Liver (tissue), 9 donors: Measurements from ENCODE around the gene CDH4. TPM values are rescaled to one million over a fixed set of nuclear protein-coding genes. Genes with fewer than 3 reads are reported as not detected.

Source experiments
- DNase-seq: peaks from one replicate; pipeline ENCODE4 v3.0.0-alpha.2; 2017; ENCODE audit warnings: low spot score
- H3K27ac ChIP-seq, 2 donors: one replicate each; pipeline ENCODE4 v1.7.0; 2013; ENCODE audit warnings: inconsistent platforms in 2 of 2, low read length in 2 of 2, control low read depth in 1 of 2, low read depth in 1 of 2, mild to moderate bottlenecking in 1 of 2
- H3K27me3 ChIP-seq, 4 donors: one replicate each; pipeline versions ENCODE4 v1.6.1 to v1.7.0; 2013; ENCODE audit warnings: low read length in 3 of 4, inconsistent platforms in 1 of 4, mild to moderate bottlenecking in 1 of 4, moderate library complexity in 1 of 4; ENCODE audit not compliant: control insufficient read depth in 4 of 4, insufficient read depth in 4 of 4
- H3K36me3 ChIP-seq, 4 donors: one replicate each; pipeline versions ENCODE4 v1.6.1 to v1.7.0; 2013; ENCODE audit warnings: low read length in 3 of 4, mild to moderate bottlenecking in 3 of 4, low read depth in 1 of 4, moderate library complexity in 1 of 4; ENCODE audit not compliant: control insufficient read depth in 4 of 4, insufficient read depth in 3 of 4
- H3K4me1 ChIP-seq, 4 donors: one replicate each; pipeline versions ENCODE4 v1.6.1 to v1.7.0; 2013; ENCODE audit warnings: low read length in 3 of 4, mild to moderate bottlenecking in 3 of 4, moderate library complexity in 1 of 4; ENCODE audit not compliant: control insufficient read depth in 4 of 4, insufficient read depth in 4 of 4
- H3K4me3 ChIP-seq, 3 donors: one replicate each; pipeline versions ENCODE4 v1.6.1 to v1.7.0; 2013; ENCODE audit warnings: low read length in 3 of 3, control low read depth in 1 of 3, low read depth in 1 of 3, mild to moderate bottlenecking in 1 of 3
- H3K9ac ChIP-seq, 2 donors: one replicate each; pipeline ENCODE4 v1.7.0; 2013; ENCODE audit warnings: low read length in 2 of 2, mild to moderate bottlenecking in 2 of 2, moderate library complexity in 2 of 2, control low read depth in 1 of 2, low read depth in 1 of 2
- H3K9me3 ChIP-seq, 4 donors: one replicate each; pipeline versions ENCODE4 v1.6.1 to v1.7.0; 2013; ENCODE audit warnings: low read length in 3 of 4; ENCODE audit not compliant: control insufficient read depth in 4 of 4
- EGR1 ChIP-seq, 2 donors: IDR thresholded peaks; 2 replicates each; pipeline ENCODE4 v1.6.1; 2016 to 2018; ENCODE audit warnings: antibody characterized with exemption in 2 of 2, low read depth in 2 of 2
- FOXA1 ChIP-seq: IDR thresholded peaks from 2 replicates; pipeline ENCODE4 v1.6.1; 2016; ENCODE audit warnings: antibody characterized with exemption
- FOXA2 ChIP-seq: IDR thresholded peaks from 2 replicates; pipeline ENCODE4 v1.6.1; 2016; ENCODE audit warnings: antibody characterized with exemption
- GABPA ChIP-seq, 2 donors: IDR thresholded peaks in 1 of 2; conservative IDR thresholded peaks in 1 of 2; 2 replicates each; pipeline ENCODE4 v1.6.1; 2016; ENCODE audit warnings: antibody characterized with exemption in 2 of 2, mild to moderate bottlenecking in 1 of 2, moderate library complexity in 1 of 2
- JUND ChIP-seq, 2 donors: IDR thresholded peaks; 2 replicates each; pipeline ENCODE4 v1.6.1; 2016; ENCODE audit warnings: antibody characterized with exemption in 2 of 2
- NR2F2 ChIP-seq: IDR thresholded peaks from 2 replicates; pipeline ENCODE4 v1.6.1; 2016; ENCODE audit warnings: antibody characterized with exemption
- RAD21 ChIP-seq, 2 donors: IDR thresholded peaks; 2 replicates each; pipeline ENCODE4 v1.6.1; 2016; ENCODE audit warnings: antibody characterized with exemption in 2 of 2, mild to moderate bottlenecking in 2 of 2
- RXRA ChIP-seq, 2 donors: IDR thresholded peaks; 2 replicates each; pipeline ENCODE4 v1.6.1; 2017 to 2018; ENCODE audit warnings: antibody characterized with exemption in 2 of 2, mild to moderate bottlenecking in 1 of 2
- SP1 ChIP-seq: IDR thresholded peaks from 2 replicates; pipeline ENCODE4 v1.6.1; 2018; ENCODE audit warnings: antibody characterized with exemption, mild to moderate bottlenecking
- TAF1 ChIP-seq: conservative IDR thresholded peaks from 2 replicates; pipeline ENCODE4 v1.6.1; 2016; ENCODE audit warnings: antibody characterized with exemption, mild to moderate bottlenecking
- YY1 ChIP-seq: IDR thresholded peaks from 2 replicates; pipeline ENCODE4 v1.6.1; 2016; ENCODE audit warnings: antibody characterized with exemption, mild to moderate bottlenecking
- WGBS: extraction: QIAGEN DNeasy Blood & Tissue Kit; methylation state at CpG from one replicate; pipeline ENCODE4 v1.1.7; 2013; 5-methylcytosine and 5-hydroxymethylcytosine counted together
- polyA plus RNA-seq, 2 donors: library from polyadenylated mRNA; stranded (reverse) in 1 of 2; unstranded in 1 of 2; fragments of 200-250 nt in 1 of 2; fragments of >200 nt in 1 of 2; fragmentation: Nextera tagmentation in 1 of 2; extraction: Ambion mirVana in 1 of 2; gene quantifications; one replicate each; pipeline versions ENCODE4 v1.2.1 to v1.2.3, GENCODE V29; 2013 to 2015
- total RNA-seq, 2 donors: library from RNA; depleted of rRNA; stranded (reverse); fragments of >200 nt; gene quantifications; one replicate each; pipeline ENCODE4 v1.2.3, GENCODE V29; 2014
- TF ChIP-seq, protein P1 (sequence below): IDR thresholded peaks from 2 replicates; pipeline ENCODE4 v1.6.1; 2016; ENCODE audit warnings: antibody characterized with exemption
- TF ChIP-seq, protein P2 (sequence below): IDR thresholded peaks from 2 replicates; pipeline ENCODE4 v1.6.1; 2016; ENCODE audit warnings: antibody characterized with exemption, mild to moderate bottlenecking
- donor health status: healthy.
- donor health status: healthy.
- donor health status: healthy.
- donor health status: healthy.
- donor health status: healthy.

Gene CDH4
- total and polyA plus RNA-seq, 4 donors: 0.03 to 0.25 (median 0.19) TPM; not detected in 1

DNA sequence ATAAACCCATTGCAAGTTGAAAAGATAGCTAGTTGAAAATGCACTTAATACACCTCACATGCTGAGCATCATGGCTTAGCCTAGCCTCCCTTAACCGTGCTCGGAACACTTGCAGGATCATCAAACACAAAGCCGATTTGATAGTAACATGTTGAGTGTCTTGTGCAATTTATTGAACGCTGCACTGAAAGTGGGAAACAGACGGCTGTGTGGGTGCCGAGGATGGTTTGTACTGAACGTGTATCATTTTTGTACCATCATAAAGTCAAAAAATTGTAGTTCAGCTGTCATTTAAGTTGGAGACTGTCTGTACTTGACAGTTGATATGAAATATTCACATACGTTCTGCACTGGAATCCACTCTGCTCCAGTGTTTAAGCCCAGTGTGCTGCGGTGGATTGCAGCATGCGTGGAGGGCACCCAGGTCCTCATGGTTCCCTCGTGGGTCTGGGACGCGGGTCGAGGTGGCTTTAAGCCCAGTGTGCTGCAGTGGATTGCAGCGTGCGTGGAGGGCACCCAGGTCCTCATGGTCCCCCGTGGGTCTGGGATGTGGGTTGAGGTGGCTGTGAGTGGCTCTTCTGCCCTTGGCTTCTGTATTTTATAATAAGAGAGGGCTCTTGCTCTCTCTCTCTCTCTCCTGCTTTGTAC lies 77.0 kb downstream of the CDH4 start:
- H3K9ac ChIP-seq: no peak overlapping the region
- WGBS: 76% methylated on average over 17 of the region's 17 CpGs

DNA sequence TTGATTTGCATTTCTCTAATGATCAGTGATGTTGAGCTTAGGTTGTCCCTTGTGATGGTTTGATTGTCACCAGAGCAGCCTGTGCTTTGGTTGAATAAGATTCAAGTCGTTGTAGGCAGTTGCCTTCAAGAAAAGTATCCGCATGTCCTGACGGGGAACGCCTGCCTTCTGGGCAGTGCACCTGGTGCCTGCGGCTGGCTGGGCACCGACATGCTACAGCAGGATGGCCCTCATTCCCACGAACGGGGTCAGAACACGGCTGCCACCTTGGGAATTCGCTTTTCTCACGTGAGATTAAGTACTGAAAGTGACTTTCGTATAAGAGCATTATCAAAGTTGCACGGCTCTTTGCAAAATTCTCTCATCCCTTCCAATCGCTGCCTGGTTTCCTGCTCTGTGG lies 78.4 kb downstream of the CDH4 start:
- no peak overlapping the region for H3K4me3 ChIP-seq
- H3K9me3 ChIP-seq: no peaks in the 10 kb centered on the region
- no peaks in the 10 kb centered on the region for H3K4me1 ChIP-seq
- H3K9ac ChIP-seq: no peak overlapping the region
- TF ChIP-seq RXRA (IDR thresholded peaks at IDR 0.05): no peak
- TF ChIP-seq GABPA (IDR thresholded peaks at IDR 0.05 in 1 of 2, conservative IDR thresholded peaks at IDR 0.05 in 1 of 2): no peak
- TF ChIP-seq, protein P1, sequence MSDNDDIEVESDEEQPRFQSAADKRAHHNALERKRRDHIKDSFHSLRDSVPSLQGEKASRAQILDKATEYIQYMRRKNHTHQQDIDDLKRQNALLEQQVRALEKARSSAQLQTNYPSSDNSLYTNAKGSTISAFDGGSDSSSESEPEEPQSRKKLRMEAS: no peak
- no peak for TF ChIP-seq FOXA2
- TF ChIP-seq SP1: no peak
- TF ChIP-seq EGR1 (IDR thresholded peaks at IDR 0.05; ENCODE audit: low read depth in 2 of 2): no peak
- TF ChIP-seq, protein P2, sequence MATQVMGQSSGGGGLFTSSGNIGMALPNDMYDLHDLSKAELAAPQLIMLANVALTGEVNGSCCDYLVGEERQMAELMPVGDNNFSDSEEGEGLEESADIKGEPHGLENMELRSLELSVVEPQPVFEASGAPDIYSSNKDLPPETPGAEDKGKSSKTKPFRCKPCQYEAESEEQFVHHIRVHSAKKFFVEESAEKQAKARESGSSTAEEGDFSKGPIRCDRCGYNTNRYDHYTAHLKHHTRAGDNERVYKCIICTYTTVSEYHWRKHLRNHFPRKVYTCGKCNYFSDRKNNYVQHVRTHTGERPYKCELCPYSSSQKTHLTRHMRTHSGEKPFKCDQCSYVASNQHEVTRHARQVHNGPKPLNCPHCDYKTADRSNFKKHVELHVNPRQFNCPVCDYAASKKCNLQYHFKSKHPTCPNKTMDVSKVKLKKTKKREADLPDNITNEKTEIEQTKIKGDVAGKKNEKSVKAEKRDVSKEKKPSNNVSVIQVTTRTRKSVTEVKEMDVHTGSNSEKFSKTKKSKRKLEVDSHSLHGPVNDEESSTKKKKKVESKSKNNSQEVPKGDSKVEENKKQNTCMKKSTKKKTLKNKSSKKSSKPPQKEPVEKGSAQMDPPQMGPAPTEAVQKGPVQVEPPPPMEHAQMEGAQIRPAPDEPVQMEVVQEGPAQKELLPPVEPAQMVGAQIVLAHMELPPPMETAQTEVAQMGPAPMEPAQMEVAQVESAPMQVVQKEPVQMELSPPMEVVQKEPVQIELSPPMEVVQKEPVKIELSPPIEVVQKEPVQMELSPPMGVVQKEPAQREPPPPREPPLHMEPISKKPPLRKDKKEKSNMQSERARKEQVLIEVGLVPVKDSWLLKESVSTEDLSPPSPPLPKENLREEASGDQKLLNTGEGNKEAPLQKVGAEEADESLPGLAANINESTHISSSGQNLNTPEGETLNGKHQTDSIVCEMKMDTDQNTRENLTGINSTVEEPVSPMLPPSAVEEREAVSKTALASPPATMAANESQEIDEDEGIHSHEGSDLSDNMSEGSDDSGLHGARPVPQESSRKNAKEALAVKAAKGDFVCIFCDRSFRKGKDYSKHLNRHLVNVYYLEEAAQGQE: no peak
- no peak for TF ChIP-seq NR2F2
- TF ChIP-seq TAF1: no peak
- no peak for TF ChIP-seq JUND (IDR thresholded peaks at IDR 0.05)
- no peak for TF ChIP-seq RAD21 (IDR thresholded peaks at IDR 0.05)
- no peak for DNase-seq
- WGBS: 74% methylated on average over 14 of the region's 14 CpGs
- H3K36me3 ChIP-seq: no peaks in the 10 kb centered on the region
- H3K27ac ChIP-seq: no peak overlapping the region
- H3K27me3 ChIP-seq: peaks cover 0 to 9% (median 0%) of the 10 kb centered on the region in 4 donors

More for the DNA sequence above, 77.0 kb downstream of the CDH4 start:
- H3K27me3 ChIP-seq: peaks cover 0 to 9% (median 0%) of the 10 kb centered on the region in 4 donors
- no peak overlapping the region for H3K4me3 ChIP-seq
- peak; percentile 55 for DNase-seq
- H3K36me3 ChIP-seq: no peaks in the 10 kb centered on the region
- H3K4me1 ChIP-seq: no peaks in the 10 kb centered on the region
- TF ChIP-seq RAD21 (IDR thresholded peaks at IDR 0.05) (no peak), FOXA1 (no peak), RXRA (IDR thresholded peaks at IDR 0.05) (no peak), JUND (IDR thresholded peaks at IDR 0.05) (no peak), YY1 (no peak)
- H3K9me3 ChIP-seq: no peaks in the 10 kb centered on the region
- H3K27ac ChIP-seq: no peak overlapping the region

DNA sequence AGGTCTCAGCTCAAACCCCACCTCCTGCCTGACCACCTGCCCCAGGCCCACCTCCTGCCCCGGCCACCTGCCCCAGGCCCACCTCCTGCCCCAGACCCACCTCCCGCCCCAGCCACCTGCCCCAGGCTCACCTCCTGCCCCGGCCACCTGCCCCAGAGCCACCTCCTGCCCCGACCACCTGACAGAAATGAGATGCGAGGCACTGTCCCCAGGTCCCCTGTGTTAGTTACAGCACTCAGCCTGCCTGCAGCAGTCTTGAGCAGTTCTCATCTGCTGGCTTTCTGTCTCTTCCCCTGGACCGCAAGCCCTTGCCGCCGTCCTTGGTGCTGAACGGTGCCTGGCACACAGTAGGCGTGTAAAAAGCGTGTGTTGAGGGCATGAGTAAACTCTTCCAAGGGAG lies 79.5 kb downstream of the CDH4 start:
- H3K4me1 ChIP-seq: no peaks in the 10 kb centered on the region
- 74% methylated on average over 11 of the region's 11 CpGs for WGBS
- H3K4me3 ChIP-seq: no peak overlapping the region
- H3K9ac ChIP-seq: no peak overlapping the region
- H3K27me3 ChIP-seq: peaks cover 0 to 9% (median 0%) of the 10 kb centered on the region in 4 donors
- TF ChIP-seq, protein P1: no peak
- no peak for TF ChIP-seq TAF1
- TF ChIP-seq EGR1 (IDR thresholded peaks at IDR 0.05; ENCODE audit: low read depth in 2 of 2): no peak
- H3K9me3 ChIP-seq: no peaks in the 10 kb centered on the region
- DNase-seq: peak; percentile 49
- H3K27ac ChIP-seq: no peak overlapping the region
- H3K36me3 ChIP-seq: no peaks in the 10 kb centered on the region
